Parathyroid adenoma (tissue), 2 donors: ENCODE data around the gene MACIR.

ENCODE experiments used
- H2AFZ ChIP-seq: fragments of 300-600 bp; sonication (generic); one replicate; pipeline ENCODE4 v1.7.0; 2017; ENCODE audit warnings: antibody characterized with exemption, mild to moderate bottlenecking
- H3K27ac ChIP-seq: fragments of 300-600 bp; sonication (generic); one replicate; pipeline ENCODE4 v1.7.0; 2017
- H3K27me3 ChIP-seq: fragments of 300-600 bp; sonication (generic); one replicate; pipeline ENCODE4 v1.7.0; 2017; ENCODE audit warnings: low read length; ENCODE audit not compliant: control insufficient read depth, insufficient read depth
- H3K36me3 ChIP-seq: fragments of 300-600 bp; sonication (generic); one replicate; pipeline ENCODE4 v1.7.0; 2017; ENCODE audit warnings: low read length; ENCODE audit not compliant: control insufficient read depth, insufficient read depth
- H3K4me1 ChIP-seq: fragments of 300-600 bp; sonication (generic); one replicate; pipeline ENCODE4 v1.7.0; 2017; ENCODE audit warnings: control low read depth
- H3K4me2 ChIP-seq: fragments of 300-600 bp; sonication (generic); one replicate; pipeline ENCODE4 v1.7.0; 2017; ENCODE audit warnings: low read length
- H3K4me3 ChIP-seq: fragments of 300-600 bp; sonication (generic); one replicate; pipeline ENCODE4 v1.7.0; 2017; ENCODE audit warnings: low read depth, low read length
- H3K79me2 ChIP-seq: fragments of 300-600 bp; sonication (generic); one replicate; pipeline ENCODE4 v1.7.0; 2017; ENCODE audit warnings: control low read depth
- H3K9ac ChIP-seq: fragments of 300-600 bp; sonication (generic); one replicate; pipeline ENCODE4 v1.7.0; 2017; ENCODE audit warnings: mild to moderate bottlenecking
- H3K9me3 ChIP-seq: fragments of 300-600 bp; sonication (generic); one replicate; pipeline ENCODE4 v1.7.0; 2017; ENCODE audit warnings: low read length; ENCODE audit not compliant: control insufficient read depth
- CTCF ChIP-seq: fragments of 300-600 bp; sonication (generic); IDR thresholded peaks from one replicate; pipeline ENCODE4 v1.7.0; 2017; ENCODE audit warnings: antibody characterized with exemption, mild to moderate bottlenecking
- donor health status: primary hyperparathyroidism.

The MACIR gene

DNA sequence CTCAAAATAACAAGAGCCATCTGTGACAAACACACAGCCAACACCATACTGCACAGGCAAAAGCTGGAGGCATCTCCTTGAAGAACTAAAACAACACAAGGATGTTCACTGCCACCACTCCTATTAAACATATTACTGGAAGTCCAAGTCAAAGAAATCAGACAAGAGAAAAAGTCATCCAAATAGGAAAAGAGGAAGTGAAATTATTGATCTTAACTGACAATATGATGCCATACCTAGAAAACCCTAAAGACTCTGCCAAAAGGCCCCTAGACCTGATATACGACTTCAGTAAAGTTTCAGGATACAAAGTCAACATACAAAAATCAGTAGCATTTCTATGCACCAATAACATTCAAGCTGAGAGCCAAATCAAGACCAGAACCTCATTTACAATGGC, 30.0 kb upstream of the MACIR start:
- no peak overlapping the region for H3K4me3 ChIP-seq
- no peak for TF ChIP-seq CTCF

DNA sequence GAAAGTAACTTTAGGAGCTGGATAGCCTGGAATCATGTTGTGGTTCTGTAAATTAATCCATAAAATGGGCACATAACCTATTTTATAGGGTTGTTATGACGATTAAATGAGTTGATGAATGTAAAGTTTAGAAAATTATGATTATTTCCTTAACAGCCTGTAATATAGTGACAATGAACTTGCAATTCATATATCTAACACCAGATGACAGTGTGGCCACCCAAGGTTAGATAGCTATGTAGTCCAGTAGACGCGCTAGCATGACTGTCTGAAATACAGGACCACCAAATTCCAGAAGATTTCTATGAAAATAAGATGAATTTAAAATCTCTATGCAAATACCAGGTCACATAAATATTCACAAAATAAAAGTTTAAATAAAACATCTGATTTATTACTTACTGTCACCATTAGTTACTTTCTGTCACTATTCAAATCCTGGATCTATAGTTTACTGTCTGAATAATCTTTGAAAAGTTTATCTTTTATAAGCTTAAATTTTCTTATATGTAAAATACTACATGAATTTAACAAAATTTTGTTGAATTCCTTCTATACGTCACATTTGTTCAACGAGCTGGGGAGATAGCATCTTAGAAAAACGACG, 26.1 kb upstream of the MACIR start:
- Histone ChIP-seq H3K27ac (no peak overlapping the region), H2AFZ (no peak overlapping the region), H3K9me3 (no peaks in the 10 kb centered on the region), H3K36me3 (no peaks in the 10 kb centered on the region), H3K79me2 (no peaks in the 10 kb centered on the region), H3K27me3 (no peaks in the 10 kb centered on the region), H3K4me2 (no peak overlapping the region), H3K4me3 (no peak overlapping the region), H3K9ac (no peak overlapping the region), H3K4me1 (no peaks in the 10 kb centered on the region)
- peak; percentile 99 for TF ChIP-seq CTCF

More for the DNA sequence above, 30.0 kb upstream of the MACIR start:
- no peaks in the 10 kb centered on the region for H3K79me2 ChIP-seq
- no peaks in the 10 kb centered on the region for H3K27me3 ChIP-seq
- H3K9ac ChIP-seq, result no peak overlapping the region
- no peak overlapping the region for H2AFZ ChIP-seq
- no peak overlapping the region for H3K4me2 ChIP-seq
- no peaks in the 10 kb centered on the region for H3K9me3 ChIP-seq
- H3K36me3 ChIP-seq, result no peaks in the 10 kb centered on the region
- no peak overlapping the region for H3K27ac ChIP-seq
- H3K4me1 ChIP-seq, result no peaks in the 10 kb centered on the region

- H3K27me3 ChIP-seq, result no peaks in the 10 kb centered on the region
- TF ChIP-seq CTCF, result no peak
- H3K27ac ChIP-seq, result no peak overlapping the region
Measured at GRCh38 chr5:103234239-103234975, 24.2 kb upstream of the MACIR start.

GRCh38 chr5:103235891-103236290, 22.7 kb upstream of the MACIR start:
- no peak for TF ChIP-seq CTCF
- H2AFZ ChIP-seq, result no peak overlapping the region
- H3K36me3 ChIP-seq, result no peaks in the 10 kb centered on the region
- no peak overlapping the region for H3K4me3 ChIP-seq
- no peaks in the 10 kb centered on the region for H3K27me3 ChIP-seq
- H3K4me1 ChIP-seq, result no peaks in the 10 kb centered on the region
- H3K79me2 ChIP-seq, result no peaks in the 10 kb centered on the region
- no peak overlapping the region for H3K9ac ChIP-seq
- no peaks in the 10 kb centered on the region for H3K9me3 ChIP-seq
- H3K4me2 ChIP-seq, result no peak overlapping the region
- H3K27ac ChIP-seq, result no peak overlapping the region

More at GRCh38 chr5:103234239-103234975, 24.2 kb upstream of the MACIR start:
- H3K4me2 ChIP-seq, result no peak overlapping the region
- H3K4me1 ChIP-seq, result no peaks in the 10 kb centered on the region
- H3K79me2 ChIP-seq, result no peaks in the 10 kb centered on the region
- no peak overlapping the region for H3K4me3 ChIP-seq
- peak overlapping the region; percentile 40 for H2AFZ ChIP-seq
- no peak overlapping the region for H3K9ac ChIP-seq
- H3K36me3 ChIP-seq, result no peaks in the 10 kb centered on the region
- no peaks in the 10 kb centered on the region for H3K9me3 ChIP-seq
